DMS 273 treated with DMSO at 0.1 percent for 48 hours (cell line): ENCODE results near the gene SIGLEC9.

Source experiments
- DNase-seq: peaks from one replicate; lab custom pipeline; 2025; lab: John Stamatoyannopoulos, UW

Gene SIGLEC9

DNA sequence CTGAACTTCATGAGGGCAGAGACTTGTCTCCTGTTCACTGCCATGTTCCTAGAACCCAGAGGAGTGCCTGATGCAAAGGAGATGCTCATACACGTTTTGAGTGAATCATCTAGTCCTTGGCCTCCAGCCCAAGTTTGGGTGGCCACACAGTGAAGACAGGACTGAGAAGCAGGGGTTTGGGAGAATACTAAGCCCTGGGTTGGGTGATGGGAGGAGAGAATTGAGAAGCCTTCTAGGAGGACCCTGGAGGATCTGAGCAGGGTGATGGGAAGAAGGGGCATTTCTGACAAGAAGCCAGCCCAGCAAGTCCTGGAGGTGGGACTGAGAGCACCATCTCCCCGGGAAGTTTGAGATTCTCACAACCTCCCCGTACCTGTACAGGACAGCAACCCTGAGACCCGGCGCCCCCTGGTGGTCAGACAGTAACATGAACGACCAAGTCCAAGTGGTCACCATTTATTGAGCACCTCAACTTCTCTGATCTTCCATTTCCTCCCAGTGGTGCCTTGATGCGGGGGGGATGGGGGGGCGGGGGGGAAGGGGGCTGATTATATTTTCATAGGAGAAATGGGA lies 27.5 kb upstream of the SIGLEC9 start:
- DNase-seq = no peak

DNA sequence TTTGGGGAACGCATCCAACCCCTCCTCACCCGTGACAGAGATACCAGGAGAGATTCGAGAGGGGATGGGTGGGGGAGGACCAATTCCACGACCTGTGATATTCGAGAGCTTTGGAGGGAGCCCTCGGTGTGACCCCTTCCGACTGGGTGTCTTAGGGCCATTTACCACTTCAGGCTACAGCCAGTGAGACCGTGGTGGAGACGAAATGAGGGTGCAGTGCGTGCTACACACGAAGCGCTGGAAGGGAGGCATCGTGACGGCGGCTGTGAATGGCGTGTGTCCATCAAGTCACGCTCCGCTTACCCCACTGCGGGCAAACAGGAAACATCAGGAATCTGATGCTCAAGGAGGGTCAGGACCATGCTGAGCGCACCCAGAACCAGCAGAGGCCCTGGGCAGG lies 26.9 kb upstream of the SIGLEC9 start:
- DNase-seq = no peak

DNA sequence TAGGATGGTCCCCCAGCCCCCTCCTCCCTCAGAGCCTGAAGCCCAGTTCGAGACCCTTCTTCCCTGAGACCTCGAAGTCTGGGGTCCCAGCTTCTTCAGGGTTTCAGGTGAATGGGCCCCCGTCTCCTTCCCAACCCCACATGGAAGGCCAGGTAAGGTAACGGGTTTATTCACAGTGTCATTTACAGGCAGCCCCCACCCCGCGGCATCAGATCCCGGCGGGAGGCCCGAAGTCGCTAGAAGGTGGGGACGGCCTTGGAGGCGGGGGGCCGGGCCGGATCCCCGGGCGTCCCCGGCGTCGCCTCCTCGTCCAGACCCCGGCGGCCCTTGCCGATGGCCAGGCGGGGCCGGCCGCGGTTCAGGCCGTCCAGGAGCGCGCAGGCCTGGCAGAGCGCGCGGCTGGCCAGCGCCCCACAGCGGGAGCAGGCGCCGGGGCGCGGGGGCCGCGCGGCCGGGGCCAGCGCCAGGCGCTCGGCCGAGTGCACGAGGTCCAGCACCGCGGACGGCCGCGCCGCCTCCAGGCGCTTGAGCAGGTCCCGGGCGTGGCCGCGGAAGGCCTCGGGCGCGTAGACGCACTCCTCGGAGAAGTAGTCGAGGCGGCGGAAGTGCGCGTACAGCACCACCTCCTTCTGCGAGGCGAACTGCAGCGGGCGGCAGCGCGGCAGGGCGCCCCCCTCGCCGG lies 26.2 kb upstream of the SIGLEC9 start:
- DNase-seq = no peak

DNA sequence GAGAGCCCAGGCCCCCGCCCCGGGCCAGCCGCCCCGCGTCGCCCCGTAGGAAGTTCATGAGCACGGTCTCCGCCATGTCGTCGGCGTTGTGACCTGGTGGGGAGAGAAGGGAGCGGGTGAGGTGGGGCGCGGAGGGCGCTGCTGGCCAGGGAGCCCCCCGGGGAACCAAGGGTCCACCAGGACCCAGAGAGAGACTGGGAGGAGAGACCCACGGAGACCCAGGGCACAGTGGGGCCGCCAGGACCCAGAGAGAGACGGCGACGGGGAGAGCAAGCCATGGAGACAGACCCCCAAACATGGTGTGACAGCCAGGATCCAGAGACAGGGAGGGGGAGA lies 25.7 kb upstream of the SIGLEC9 start:
- DNase-seq = no peak

GRCh38 chr19:51100601-51101000 lies 24.1 kb upstream of the SIGLEC9 start:
- DNase-seq = no peak

DNA sequence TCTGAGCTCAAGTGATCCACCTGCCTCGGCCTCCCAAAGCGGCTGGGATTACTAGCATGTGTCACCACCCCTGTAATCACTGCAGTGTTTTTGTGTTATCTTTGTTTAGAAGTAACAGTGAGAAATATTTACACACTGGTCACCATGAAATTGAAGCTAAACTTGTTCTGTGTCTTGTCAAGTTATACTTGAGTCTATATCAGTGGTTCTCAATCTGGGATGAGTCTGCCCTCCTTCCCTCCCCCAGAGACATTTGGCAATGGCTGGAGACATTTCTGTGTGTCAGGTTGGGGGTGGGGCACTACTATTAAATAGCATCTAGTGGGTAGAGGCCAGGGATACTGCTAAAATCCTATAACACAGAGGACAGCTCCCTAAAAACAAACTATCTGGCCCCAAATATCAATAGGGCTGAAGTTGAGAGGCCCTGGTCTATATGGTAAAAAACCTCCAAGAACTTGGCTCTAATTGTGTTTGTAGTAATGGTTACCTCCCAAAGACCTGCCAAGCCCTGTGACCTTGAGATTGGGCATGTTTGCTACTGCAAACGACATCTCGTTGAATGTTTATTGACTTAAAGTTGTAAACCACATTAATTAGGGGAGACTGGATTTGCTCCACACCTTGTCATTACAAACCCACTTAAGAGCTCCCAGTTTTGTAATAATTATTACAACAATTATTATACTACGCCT lies 23.4 kb upstream of the SIGLEC9 start:
- no peak for DNase-seq

- no peak for DNase-seq
These were observed 21.7 kb upstream of the SIGLEC9 start for GRCh38 chr19:51102991-51103390.

- no peak for DNase-seq
These were observed 20.8 kb upstream of the SIGLEC9 start for GRCh38 chr19:51103926-51104341.

- no peak for DNase-seq
These were observed 17.2 kb upstream of the SIGLEC9 start for GRCh38 chr19:51107406-51108065.

- DNase-seq = peak; percentile 98
These were observed 16.5 kb upstream of the SIGLEC9 start, which contains the start of gene CTU1 for GRCh38 chr19:51108066-51108804. Gene CTU1 (minus strand): TSS chr19:51108409. CDS start chr19:51104569, 3,840 bp downstream.

- DNase-seq = no peak
These were observed 15.9 kb upstream of the SIGLEC9 start for GRCh38 chr19:51108805-51109146.

DNA sequence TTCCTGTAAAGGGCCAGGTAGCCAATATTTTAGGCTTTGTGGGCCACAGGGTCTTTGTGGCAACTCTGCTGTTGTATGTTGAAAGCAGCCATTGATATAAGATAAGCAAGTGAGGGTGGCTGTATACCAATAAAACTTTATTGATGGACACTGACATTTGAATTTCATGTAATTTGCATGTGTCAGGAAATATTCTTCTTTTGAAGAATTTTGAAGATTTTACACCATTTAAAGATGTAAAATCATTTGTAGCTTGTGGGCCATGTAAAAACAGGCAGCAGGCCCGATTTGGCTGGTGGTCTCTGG lies 14.1 kb upstream of the SIGLEC9 start:
- DNase-seq = no peak

- no peak for DNase-seq
These were observed 13.1 kb upstream of the SIGLEC9 start for GRCh38 chr19:51111606-51112005.

GRCh38 chr19:51114087-51114729 lies 10.5 kb upstream of the SIGLEC9 start:
- no peak for DNase-seq

DNA sequence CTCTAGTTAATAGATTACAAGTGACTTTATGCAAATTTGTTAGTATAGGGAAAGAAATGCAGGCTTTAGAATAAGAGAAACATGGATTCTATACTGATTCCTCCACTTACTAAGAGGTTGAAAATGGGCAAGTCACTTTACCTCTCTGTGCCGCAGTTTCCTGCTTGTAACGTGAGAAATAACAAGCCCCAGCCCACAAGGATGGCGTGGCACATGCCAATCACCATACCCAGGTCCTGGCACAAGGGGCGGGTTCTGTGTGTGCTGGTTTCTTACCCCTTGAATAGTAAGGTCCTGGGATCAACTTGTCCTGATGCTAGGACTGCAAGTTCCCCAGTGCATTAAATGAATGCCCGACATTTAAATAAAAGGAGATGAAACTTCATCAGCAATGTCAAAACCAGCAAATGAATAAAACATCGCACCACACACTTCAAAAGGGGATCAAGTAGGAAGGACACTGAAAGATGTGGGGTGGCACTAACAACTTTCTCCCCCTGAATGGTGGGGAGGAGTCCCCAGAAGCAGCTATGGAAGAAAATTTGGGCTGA lies 7.9 kb upstream of the SIGLEC9 start:
- DNase-seq = no peak

DNA sequence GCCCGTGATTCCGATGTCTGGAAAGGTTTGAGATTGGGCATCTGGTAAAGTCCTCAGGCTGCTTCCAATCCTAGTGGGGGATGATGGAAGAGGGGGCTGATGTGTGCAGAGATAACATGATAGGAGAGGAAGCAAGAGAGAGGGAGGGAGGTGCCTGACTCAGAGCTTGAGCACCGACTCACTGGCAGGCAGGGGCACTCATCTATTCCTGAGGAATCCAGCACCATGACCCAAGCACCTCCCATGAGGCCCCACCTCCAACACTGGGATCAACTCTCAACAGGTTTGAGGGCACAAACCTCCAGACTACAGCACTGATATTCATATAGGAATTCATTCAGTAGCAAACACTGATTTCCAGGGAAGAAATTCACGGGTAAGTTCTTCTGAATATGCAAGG lies 5.6 kb upstream of the SIGLEC9 start:
- no peak for DNase-seq

DNA sequence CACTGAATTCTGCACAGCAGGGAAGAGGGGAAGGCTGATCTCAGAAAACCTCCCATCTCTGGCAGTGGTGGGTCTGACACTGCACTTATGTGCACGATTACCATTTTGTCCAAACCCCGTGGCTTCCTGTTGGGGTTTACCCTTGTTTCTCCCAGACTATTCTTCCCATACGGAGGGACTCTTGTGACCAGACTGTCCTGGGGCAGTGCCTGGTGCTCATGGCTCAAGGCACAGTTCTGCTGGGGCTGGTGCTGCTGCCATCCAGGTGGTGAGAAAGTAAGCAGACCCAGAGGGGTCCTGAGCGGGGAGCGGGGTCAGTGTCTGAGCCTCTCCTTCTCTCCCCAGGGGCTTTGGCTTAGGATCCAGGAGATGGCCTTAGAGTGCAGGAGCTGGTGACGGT lies 5.1 kb upstream of the SIGLEC9 start:
- DNase-seq = no peak

- DNase-seq = no peak
These were observed 4.5 kb upstream of the SIGLEC9 start for GRCh38 chr19:51120160-51120559.

DNA sequence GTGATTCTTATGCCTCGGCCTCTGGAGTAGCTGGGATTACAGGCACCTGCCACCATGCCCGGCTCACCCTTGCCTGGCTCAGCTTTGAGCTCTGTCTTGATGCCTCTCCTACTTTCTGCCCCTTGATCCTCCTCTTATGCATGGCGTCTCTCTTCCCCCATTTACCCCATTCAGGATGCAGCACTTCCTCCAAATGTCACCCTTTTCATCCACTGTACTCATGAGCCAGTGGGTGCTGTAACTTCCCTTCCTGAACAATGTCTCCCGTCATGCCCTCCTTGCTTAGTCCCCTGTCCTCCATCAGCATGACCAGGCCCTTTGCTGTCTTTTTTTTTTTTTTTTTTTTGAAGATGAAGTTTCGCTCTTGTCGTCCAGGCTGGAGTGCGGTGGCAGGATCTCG lies 3.4 kb upstream of the SIGLEC9 start:
- no peak for DNase-seq

DNA sequence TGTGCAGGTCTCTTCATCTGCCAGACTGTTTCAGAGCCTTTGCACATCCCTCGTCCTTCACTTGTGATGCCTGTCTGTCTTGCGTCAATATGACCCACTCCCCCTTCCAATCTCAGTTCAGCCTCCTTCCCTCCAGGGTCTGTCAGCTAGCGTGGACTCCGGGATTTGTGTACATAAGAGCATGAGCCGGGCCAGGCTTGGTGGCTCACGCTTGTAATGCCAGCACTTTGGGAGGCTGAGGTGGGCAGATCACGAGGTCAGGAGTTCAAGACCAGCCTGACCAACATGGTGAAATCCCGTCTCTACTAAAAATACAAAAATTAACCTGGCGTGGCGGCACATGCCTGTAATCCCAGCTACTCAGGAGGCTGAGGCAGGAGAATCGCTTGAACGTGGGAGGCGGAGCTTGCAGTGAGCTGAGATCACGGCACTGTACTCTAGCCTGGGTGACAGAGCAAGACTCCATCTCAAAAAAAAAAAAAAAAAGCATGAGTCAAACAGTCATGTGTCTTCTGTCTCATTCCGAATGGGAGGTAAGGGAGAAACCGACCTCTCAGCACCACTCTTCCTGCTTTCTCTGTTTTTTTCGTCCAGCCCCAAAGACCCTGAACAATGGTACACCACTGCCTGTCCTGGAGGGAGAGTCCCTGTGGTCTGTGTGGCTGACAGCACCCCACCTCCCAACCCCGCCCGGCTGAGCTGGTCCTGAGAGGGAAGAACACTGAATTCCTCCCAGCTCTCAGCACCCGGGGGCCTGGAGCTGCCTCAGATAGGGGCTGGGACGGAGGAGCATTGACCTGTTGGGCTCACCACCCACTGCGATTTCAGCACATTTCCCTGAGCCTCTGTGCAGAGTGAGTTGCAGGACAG lies 2.4 kb upstream of the SIGLEC9 start:
- no peak for DNase-seq

DNA sequence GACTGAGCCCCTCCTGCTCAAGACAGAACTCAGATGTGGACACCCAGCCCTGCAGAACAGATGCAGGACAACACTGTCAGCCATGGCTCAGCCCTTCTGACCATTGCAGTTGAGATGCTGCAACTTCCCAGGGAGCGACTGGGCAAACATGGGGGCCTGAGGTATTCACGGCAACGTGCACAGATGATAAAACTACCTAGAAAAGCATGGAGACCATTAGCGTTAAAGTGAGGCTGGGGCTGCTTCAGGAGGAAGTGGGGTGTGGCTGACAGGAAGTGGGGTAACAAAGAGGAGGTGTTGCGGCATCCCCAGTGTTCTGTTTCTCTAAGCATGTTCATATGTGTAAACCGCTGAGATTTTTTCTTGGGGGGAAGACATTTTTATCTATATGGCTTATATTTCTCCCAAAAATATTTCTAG lies 1.3 kb upstream of the SIGLEC9 start:
- no peak for DNase-seq
